Neuronal stem cell (in vitro differentiated cells): ENCODE results near the gene TPRG1L.

Experiments used
- DNase-seq: peaks from one replicate; pipeline ENCODE4 v3.0.0-alpha.2; 2013; ENCODE audit warnings: low spot score
- H2AFZ ChIP-seq: one replicate; pipeline ENCODE4 v1.6.1; 2013; ENCODE audit warnings: mild to moderate bottlenecking, low read length, inconsistent platforms
- H2AK5ac ChIP-seq: 2 replicates; pipeline ENCODE4 v1.6.1; 2013; ENCODE audit warnings: low read depth, mild to moderate bottlenecking, inconsistent platforms, low read length, moderate library complexity, mixed read lengths
- H2BK120ac ChIP-seq: 2 replicates; pipeline ENCODE4 v1.6.1; 2013; ENCODE audit warnings: low read depth, mild to moderate bottlenecking, inconsistent platforms, low read length, moderate library complexity, mixed read lengths
- H2BK12ac ChIP-seq: one replicate; pipeline ENCODE4 v1.6.1; 2013; ENCODE audit warnings: low read length, inconsistent platforms
- H2BK15ac ChIP-seq: 2 replicates; pipeline ENCODE4 v1.6.1; 2013; ENCODE audit warnings: mild to moderate bottlenecking, low read length, inconsistent platforms, mixed read lengths
- H2BK5ac ChIP-seq: one replicate; pipeline ENCODE4 v1.6.1; 2013; ENCODE audit warnings: inconsistent platforms, mild to moderate bottlenecking, low read length, moderate library complexity
- H3K14ac ChIP-seq: one replicate; pipeline ENCODE4 v1.6.1; 2013; ENCODE audit warnings: low read length, inconsistent platforms
- H3K18ac ChIP-seq: 2 replicates; pipeline ENCODE4 v1.6.1; 2013; ENCODE audit warnings: low read length, inconsistent platforms
- H3K23ac ChIP-seq: 2 replicates; pipeline ENCODE4 v1.6.1; 2013; ENCODE audit warnings: low read depth, mild to moderate bottlenecking, mixed read lengths, low read length, inconsistent platforms; ENCODE audit not compliant: poor library complexity
- H3K27ac ChIP-seq: replicated peaks from 3 replicates; pipeline ENCODE4 v1.5.1; 2013; ENCODE audit warnings: low read length, inconsistent platforms
- H3K27me3 ChIP-seq, 3 experiments: 2 replicates each; pipeline ENCODE4 v1.6.1; 2013; ENCODE audit warnings: low read length in 3 of 3, mild to moderate bottlenecking in 2 of 3, inconsistent platforms in 1 of 3, low read depth in 1 of 3, mixed read lengths in 1 of 3, moderate library complexity in 1 of 3; ENCODE audit not compliant: control insufficient read depth in 3 of 3, insufficient read depth in 3 of 3
- H3K36me3 ChIP-seq, 2 donors: replicated peaks in 1 of 2; 2 replicates each; pipeline ENCODE4 v1.6.1; 2013; ENCODE audit warnings: low read length in 2 of 2; ENCODE audit not compliant: control insufficient read depth in 2 of 2, insufficient read depth in 2 of 2
- H3K4ac ChIP-seq: 2 replicates; pipeline ENCODE4 v1.6.1; 2013; ENCODE audit warnings: inconsistent platforms, mild to moderate bottlenecking, low read length, moderate library complexity
- H3K4me1 ChIP-seq, 2 donors: 1 replicate in 1 of 2; 2 replicates in 1 of 2; pipeline ENCODE4 v1.6.1; 2013; ENCODE audit warnings: low read length in 2 of 2, low read depth in 1 of 2; ENCODE audit not compliant: control insufficient read depth in 2 of 2, insufficient read depth in 1 of 2
- H3K4me2 ChIP-seq: one replicate; pipeline ENCODE4 v1.6.1; 2013; ENCODE audit warnings: mild to moderate bottlenecking, low read length, inconsistent platforms; ENCODE audit not compliant: insufficient read depth, poor library complexity, severe bottlenecking
- H3K4me3 ChIP-seq, 2 donors: 2 replicates each; pipeline ENCODE4 v1.5.1; 2013; ENCODE audit warnings: low read length in 2 of 2, mild to moderate bottlenecking in 2 of 2, inconsistent platforms in 1 of 2, moderate library complexity in 1 of 2
- H3K79me1 ChIP-seq: one replicate; pipeline ENCODE4 v1.6.1; 2013; ENCODE audit warnings: low read depth, mild to moderate bottlenecking, inconsistent platforms, low read length, moderate library complexity
- H3K9ac ChIP-seq: one replicate; pipeline ENCODE4 v1.6.1; 2013; ENCODE audit warnings: mild to moderate bottlenecking, low read depth, low read length, inconsistent platforms; ENCODE audit not compliant: poor library complexity
- H3K9me3 ChIP-seq, 2 donors: replicated peaks in 1 of 2; 2 replicates each; pipeline versions ENCODE3 to v1.6.1; 2013; ENCODE audit warnings: low read length in 2 of 2, mild to moderate bottlenecking in 2 of 2, inconsistent platforms in 1 of 2, low read depth in 1 of 2, mixed read lengths in 1 of 2, moderate library complexity in 1 of 2; ENCODE audit not compliant: control insufficient read depth in 2 of 2, insufficient read depth in 1 of 2
- H4K8ac ChIP-seq: one replicate; pipeline ENCODE4 v1.6.1; 2013; ENCODE audit warnings: low read depth, mild to moderate bottlenecking, inconsistent platforms, low read length, moderate library complexity
- H4K91ac ChIP-seq: one replicate; pipeline ENCODE4 v1.6.1; 2013; ENCODE audit warnings: low read length, low read depth, mild to moderate bottlenecking, inconsistent platforms; ENCODE audit not compliant: poor library complexity
- WGBS, 2 donors: extraction: QIAGEN DNeasy Blood & Tissue Kit; methylation state at CpG; one replicate each; pipeline ENCODE4 v1.1.7; 2013; ENCODE audit warnings: missing lambda C conversion rate in 2 of 2, mixed read lengths in 1 of 2; ENCODE audit not compliant: insufficient read length in 2 of 2, insufficient replicate concordance in 1 of 2; ENCODE audit errors: extremely low coverage in 2 of 2; 5-methylcytosine and 5-hydroxymethylcytosine counted together

The TPRG1L gene

GRCh38 chr1:3594706-3595377, 30.0 kb upstream of the TPRG1L start:
- H3K36me3 ChIP-seq: peaks cover 0 to 7% of the 10 kb centered on the region in 2 donors

GRCh38 chr1:3595949-3596348, 28.9 kb upstream of the TPRG1L start:
- H3K36me3 ChIP-seq: peaks cover 4 to 6% of the 10 kb centered on the region in 2 donors
- H3K4me1 ChIP-seq: peaks cover 33 to 36% of the 10 kb centered on the region in 2 donors
- H3K23ac ChIP-seq: peak overlapping the region; percentile 55
- no peak overlapping the region for H3K14ac ChIP-seq
- H4K8ac ChIP-seq: no peak overlapping the region
- H3K18ac ChIP-seq: peak overlapping the region; percentile 38
- peak overlapping the region; percentile 76 for H3K4ac ChIP-seq
- H4K91ac ChIP-seq: no peak overlapping the region
- H2BK12ac ChIP-seq: peak overlapping the region; percentile 73
- no peak overlapping the region for H3K4me3 ChIP-seq
- no peak overlapping the region for H2BK120ac ChIP-seq
- no peak overlapping the region for H3K9ac ChIP-seq
- no peak overlapping the region for H2BK15ac ChIP-seq
- H3K27me3 ChIP-seq: no peaks in the 10 kb centered on the region
- H3K9me3 ChIP-seq: no peaks in the 10 kb centered on the region
- peak overlapping the region; percentile 63 for H2AK5ac ChIP-seq
- peaks cover 11% of the 10 kb centered on the region for H3K79me1 ChIP-seq
- H2BK5ac ChIP-seq: no peak overlapping the region
- DNase-seq: no peak
- H2AFZ ChIP-seq: no peak overlapping the region
- no peak overlapping the region for H3K27ac ChIP-seq
- H3K4me2 ChIP-seq: no peak overlapping the region
- no CpG with 5 or more reads among the region's 7 CpGs for WGBS, 2 donors

More at GRCh38 chr1:3594706-3595377, 30.0 kb upstream of the TPRG1L start:
- no peak overlapping the region for H3K4ac ChIP-seq
- H2BK120ac ChIP-seq: no peak overlapping the region
- H2AK5ac ChIP-seq: peak overlapping the region; percentile 75
- H3K27me3 ChIP-seq: no peaks in the 10 kb centered on the region
- H3K79me1 ChIP-seq: peaks cover 12% of the 10 kb centered on the region
- H3K18ac ChIP-seq: peak overlapping the region; percentile 19
- peak overlapping the region; percentile 56 for H3K14ac ChIP-seq
- H2BK12ac ChIP-seq: no peak overlapping the region
- no peak overlapping the region for H2BK5ac ChIP-seq
- H4K8ac ChIP-seq: no peak overlapping the region
- no peak overlapping the region for H2AFZ ChIP-seq
- peaks cover 39 to 47% of the 10 kb centered on the region in 2 donors for H3K4me1 ChIP-seq
- no peak overlapping the region for H3K4me3 ChIP-seq
- H3K4me2 ChIP-seq: no peak overlapping the region
- WGBS, 2 donors: no CpG with 5 or more reads among the region's 31 CpGs
- no peak overlapping the region for H3K9ac ChIP-seq
- no peaks in the 10 kb centered on the region for H3K9me3 ChIP-seq
- H3K23ac ChIP-seq: peak overlapping the region; percentile 17
- no peak overlapping the region for H3K27ac ChIP-seq
- H4K91ac ChIP-seq: no peak overlapping the region
- no peak for DNase-seq
- H2BK15ac ChIP-seq: peak overlapping the region; percentile 78

- H3K18ac ChIP-seq: peak overlapping the region; percentile 97
- no peak overlapping the region for H3K27ac ChIP-seq
- no CpG with 5 or more reads among the region's 29 CpGs for WGBS, 2 donors
- peaks cover 10% of the 10 kb centered on the region for H3K79me1 ChIP-seq
- peak overlapping the region; percentile 35 for H3K23ac ChIP-seq
- H3K4me1 ChIP-seq: peaks cover 33% of the 10 kb centered on the region in 2 donors
- H2AK5ac ChIP-seq: peak overlapping the region; percentile 99
- H3K4ac ChIP-seq: no peak overlapping the region
- H3K4me2 ChIP-seq: no peak overlapping the region
- peaks cover 4 to 6% of the 10 kb centered on the region in 2 donors for H3K36me3 ChIP-seq
- peak overlapping the region; percentile 99 for H2BK15ac ChIP-seq
- no peak overlapping the region for H3K4me3 ChIP-seq
- no peak overlapping the region for H2AFZ ChIP-seq
- peak overlapping the region; percentile 90 for H2BK5ac ChIP-seq
- no peak overlapping the region for H4K91ac ChIP-seq
- H3K9ac ChIP-seq: peak overlapping the region; percentile 44
- peak overlapping the region; percentile 95 for H2BK120ac ChIP-seq
- H3K14ac ChIP-seq: peak overlapping the region; percentile 94
- DNase-seq: no peak
- H3K9me3 ChIP-seq: no peaks in the 10 kb centered on the region
- H4K8ac ChIP-seq: no peak overlapping the region
- H3K27me3 ChIP-seq: no peaks in the 10 kb centered on the region
- peak overlapping the region; percentile 97 for H2BK12ac ChIP-seq
Observed at GRCh38 chr1:3596663-3597598, 27.9 kb upstream of the TPRG1L start.

- DNase-seq: no peak
- peak overlapping the region; percentile 94 for H3K14ac ChIP-seq
- no peak overlapping the region for H3K4me3 ChIP-seq
- H3K23ac ChIP-seq: no peak overlapping the region
- H2BK5ac ChIP-seq: peak overlapping the region; percentile 90
- peak overlapping the region; percentile 94 for H2BK120ac ChIP-seq
- H3K9ac ChIP-seq: peak overlapping the region; percentile 81
- H2AFZ ChIP-seq: peak overlapping the region; percentile 88
- H3K4ac ChIP-seq: no peak overlapping the region
- peak overlapping the region; percentile 99 for H2BK15ac ChIP-seq
- no peak overlapping the region for H2BK12ac ChIP-seq
- H4K91ac ChIP-seq: peak overlapping the region; percentile 30
- H3K27ac ChIP-seq: no peak overlapping the region
- peaks cover 13% of the 10 kb centered on the region for H3K79me1 ChIP-seq
- WGBS, 2 donors: no CpG with 5 or more reads among the region's 11 CpGs
- no peak overlapping the region for H4K8ac ChIP-seq
- H3K4me2 ChIP-seq: no peak overlapping the region
- no peaks in the 10 kb centered on the region for H3K27me3 ChIP-seq
- peak overlapping the region; percentile 99 for H2AK5ac ChIP-seq
- peaks cover 33% of the 10 kb centered on the region in 2 donors for H3K4me1 ChIP-seq
- no peaks in the 10 kb centered on the region for H3K9me3 ChIP-seq
- H3K18ac ChIP-seq: peak overlapping the region; percentile 97
- H3K36me3 ChIP-seq: peaks cover 4 to 6% of the 10 kb centered on the region in 2 donors
Observed at GRCh38 chr1:3597599-3597964, 27.2 kb upstream of the TPRG1L start.
